MCF 10A (cell line): ENCODE measurements around the gene DHX15. TPM values are rescaled to one million over a fixed set of nuclear protein-coding genes. Genes with fewer than 3 reads are reported as not detected.
"Not testable (repeated sequence)": the region's sequence is repeated elsewhere in the genome, so short reads cannot be mapped to it uniquely, and the experiment has no call there.

Experiments
- BruUV-seq: library from RNA; stranded (reverse); fragments of 400-500 nt; replicated peaks from 2 replicates; lab custom pipeline; 2021; lab: Mats Ljungman, UMichigan
- CTCF ChIA-PET: fragments of 300-600 bp; sonication (Branson Sonifier 250); formaldehyde crosslinking; extraction: SDS; loops from one replicate; lab custom pipeline; 2021; ENCODE audit warnings: antibody characterized with exemption, inconsistent platforms; lab: Yijun Ruan, JAX
- POLR2A ChIA-PET: fragments of 300-600, 350-650 bp; sonication (Branson Sonifier 250); formaldehyde crosslinking; extraction: SDS; loops from one replicate; lab custom pipeline; 2020; ENCODE audit warnings: antibody characterized with exemption, inconsistent platforms; lab: Yijun Ruan, JAX
- DNase-seq: peaks from one replicate; pipeline ENCODE4 v3.0.0-alpha.2; 2018; ENCODE audit not compliant: unreplicated experiment
- H3K27ac Mint-ChIP-seq: one replicate; pipeline ENCODE4 v1.8.0; 2022; ENCODE audit warnings: mild to moderate bottlenecking, low read depth, mixed read lengths; ENCODE audit not compliant: unreplicated experiment
- H3K27me3 Mint-ChIP-seq: one replicate; pipeline ENCODE4 v1.8.0; 2022; ENCODE audit warnings: mixed read lengths; ENCODE audit not compliant: insufficient read depth, unreplicated experiment
- H3K36me3 Mint-ChIP-seq: one replicate; pipeline ENCODE4 v1.8.0; 2022; ENCODE audit warnings: mild to moderate bottlenecking, moderate library complexity, mixed read lengths; ENCODE audit not compliant: insufficient read depth, unreplicated experiment
- H3K4me1 Mint-ChIP-seq: one replicate; pipeline ENCODE4 v1.8.0; 2022; ENCODE audit warnings: mixed read lengths; ENCODE audit not compliant: insufficient read depth, unreplicated experiment
- H3K4me3 Mint-ChIP-seq: one replicate; pipeline ENCODE4 v1.8.0; 2022; ENCODE audit warnings: mild to moderate bottlenecking, moderate library complexity, mixed read lengths; ENCODE audit not compliant: unreplicated experiment
- H3K9me3 Mint-ChIP-seq: one replicate; pipeline ENCODE4 v1.8.0; 2022; ENCODE audit warnings: mixed read lengths; ENCODE audit not compliant: unreplicated experiment
- intact Hi-C: fragments of 100-400 bp; cut with micrococcal nuclease; formaldehyde crosslinking; loops from 2 replicates; pipeline ENCODE4 v1.14.1; 2022
- total RNA-seq: library from RNA; stranded (reverse); gene quantifications from 2 replicates; pipeline ENCODE4 v1.2.3, GENCODE V29; 2022
- TF ChIP-seq, protein P1 (sequence below): fragments of 200-600 bp; IDR thresholded peaks from one replicate; pipeline ENCODE4 v1.8.0; 2022; ENCODE audit warnings: antibody characterized with exemption, mild to moderate bottlenecking; ENCODE audit not compliant: unreplicated experiment

DHX15 gene
- total RNA-seq, 1 experiment from 2014 or later, result 125 TPM

GRCh38 chr4:24508541-24508940, 75.8 kb downstream of the DHX15 start:
- no peaks in the 10 kb centered on the region for H3K4me1 Mint-ChIP-seq
- intact Hi-C loops, result no loop called here
- H3K27me3 Mint-ChIP-seq, result no peaks in the 10 kb centered on the region
- TF ChIP-seq, protein P1, sequence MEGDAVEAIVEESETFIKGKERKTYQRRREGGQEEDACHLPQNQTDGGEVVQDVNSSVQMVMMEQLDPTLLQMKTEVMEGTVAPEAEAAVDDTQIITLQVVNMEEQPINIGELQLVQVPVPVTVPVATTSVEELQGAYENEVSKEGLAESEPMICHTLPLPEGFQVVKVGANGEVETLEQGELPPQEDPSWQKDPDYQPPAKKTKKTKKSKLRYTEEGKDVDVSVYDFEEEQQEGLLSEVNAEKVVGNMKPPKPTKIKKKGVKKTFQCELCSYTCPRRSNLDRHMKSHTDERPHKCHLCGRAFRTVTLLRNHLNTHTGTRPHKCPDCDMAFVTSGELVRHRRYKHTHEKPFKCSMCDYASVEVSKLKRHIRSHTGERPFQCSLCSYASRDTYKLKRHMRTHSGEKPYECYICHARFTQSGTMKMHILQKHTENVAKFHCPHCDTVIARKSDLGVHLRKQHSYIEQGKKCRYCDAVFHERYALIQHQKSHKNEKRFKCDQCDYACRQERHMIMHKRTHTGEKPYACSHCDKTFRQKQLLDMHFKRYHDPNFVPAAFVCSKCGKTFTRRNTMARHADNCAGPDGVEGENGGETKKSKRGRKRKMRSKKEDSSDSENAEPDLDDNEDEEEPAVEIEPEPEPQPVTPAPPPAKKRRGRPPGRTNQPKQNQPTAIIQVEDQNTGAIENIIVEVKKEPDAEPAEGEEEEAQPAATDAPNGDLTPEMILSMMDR, result no peak
- H3K27ac Mint-ChIP-seq, result no peak overlapping the region
- H3K36me3 Mint-ChIP-seq, result peaks cover 15% of the 10 kb centered on the region
- no peaks in the 10 kb centered on the region for H3K9me3 Mint-ChIP-seq
- no TSS peak for BruUV-seq
- no peak overlapping the region for H3K4me3 Mint-ChIP-seq
- DNase-seq, result no peak
- CTCF ChIA-PET, result interaction anchor here (0.6 kb wide), 1 partner anchor 622 kb away, joined by 4 read pairs; no protein-coding TSS in a partner anchor
- POLR2A ChIA-PET, result interaction anchor here (0.9 to 1.1 kb wide), 2 partner anchors 11 to 418 kb away, joined by 3 read pairs; no protein-coding TSS in a partner anchor

DNA sequence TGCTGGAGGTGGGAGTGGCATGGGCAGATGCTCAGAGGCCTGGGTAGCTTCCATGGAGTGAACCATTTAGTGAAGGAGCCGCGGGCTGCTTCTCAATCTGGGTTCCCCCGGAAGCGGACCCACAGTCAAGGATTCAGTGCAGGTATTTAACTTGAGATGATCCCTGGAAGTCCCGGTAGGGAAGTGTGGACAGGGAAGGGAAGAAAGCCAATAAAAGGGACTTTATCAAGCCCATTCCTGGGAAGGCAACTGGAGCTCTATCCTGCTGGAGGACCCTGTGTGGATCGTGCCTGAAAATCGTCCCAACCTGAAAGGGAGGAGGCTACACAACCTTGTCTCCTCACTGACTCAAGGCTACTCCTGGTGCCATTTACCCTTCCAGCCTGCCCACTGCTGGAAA, 76.9 kb downstream of the DHX15 start:
- Mint-ChIP-seq H3K27me3 (peaks cover 10% of the 10 kb centered on the region), H3K4me3 (no peak overlapping the region), H3K27ac (no peak overlapping the region), H3K9me3 (no peaks in the 10 kb centered on the region), H3K36me3 (peaks cover 15% of the 10 kb centered on the region), H3K4me1 (no peaks in the 10 kb centered on the region)
- no peak for DNase-seq
- BruUV-seq, result no TSS peak
- TF ChIP-seq, protein P1, result no peak
- POLR2A ChIA-PET, result no interaction called here
- CTCF ChIA-PET, result interaction anchor here (1.4 kb wide), 1 partner anchor 18 kb away, joined by 5 read pairs; no protein-coding TSS in a partner anchor
- intact Hi-C loops, result no loop called here

- H3K4me1 Mint-ChIP-seq, H3K27ac Mint-ChIP-seq, intact Hi-C loops, H3K36me3 Mint-ChIP-seq, DNase-seq, H3K9me3 Mint-ChIP-seq, H3K4me3 Mint-ChIP-seq, POLR2A ChIA-PET, BruUV-seq: not testable (repeated sequence)
- peaks cover 29% of the 10 kb centered on the region for H3K27me3 Mint-ChIP-seq
- CTCF ChIA-PET, result interaction anchor here (0.7 kb wide), 1 partner anchor 511 kb away, joined by 3 read pairs; no protein-coding TSS in a partner anchor
These were observed 81.3 kb downstream of the DHX15 start for GRCh38 chr4:24503090-24503489.

DNA sequence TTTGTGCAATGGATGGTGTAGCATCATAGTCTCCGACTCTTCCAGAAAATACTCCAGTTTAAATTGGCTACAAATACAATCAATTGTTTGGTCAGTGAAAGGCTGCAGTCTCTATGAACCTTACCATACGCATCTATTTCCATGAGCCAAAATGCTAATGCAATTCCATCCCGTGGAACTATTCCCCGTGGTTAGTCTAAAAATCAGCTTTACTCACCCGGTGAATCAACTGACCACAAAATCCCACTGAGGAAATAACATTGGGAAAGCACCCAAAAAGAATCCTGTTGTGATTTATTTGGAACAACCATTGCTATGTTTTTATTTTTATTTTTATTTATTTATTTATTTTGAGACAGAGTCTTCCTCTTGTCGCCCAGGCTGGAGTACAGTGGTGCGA, 87.1 kb downstream of the DHX15 start:
- BruUV-seq, result no TSS peak
- ChIA-PET POLR2A (no interaction called here), CTCF (interaction anchor here (0.6 to 3.2 kb wide), 3 partner anchors 9 to 36 kb away, joined by 3 to 17 read pairs (median 3); no protein-coding TSS in a partner anchor)
- peaks cover 23% of the 10 kb centered on the region for H3K27me3 Mint-ChIP-seq
- no peak overlapping the region for H3K4me3 Mint-ChIP-seq
- DNase-seq, result no peak
- peaks cover 2% of the 10 kb centered on the region for H3K9me3 Mint-ChIP-seq
- H3K36me3 Mint-ChIP-seq, result no peaks in the 10 kb centered on the region
- H3K4me1 Mint-ChIP-seq, result no peaks in the 10 kb centered on the region
- TF ChIP-seq, protein P1, result no peak
- intact Hi-C loops, result no loop called here
- H3K27ac Mint-ChIP-seq, result no peak overlapping the region
